Right cardiac atrium (tissue), 5 donors: ENCODE measurements around the gene IFI35. TPM values are rescaled to one million over a fixed set of nuclear protein-coding genes. Genes with fewer than 3 reads are reported as not detected.
"Not testable (repeated sequence)": the region's sequence is repeated elsewhere in the genome, so short reads cannot be mapped to it uniquely, and the experiment has no call there.

Experiments used
- ATAC-seq, 2 donors: fragments of 200-7000 bp; cut with Tn5 transposase; one replicate each; pipeline versions ENCODE4 v1.8.0 to v1.9.1; 2020; ENCODE audit warnings: moderate library complexity in 2 of 2, mild to moderate bottlenecking in 1 of 2
- DNase-seq, 3 donors: peaks; one replicate each; pipeline ENCODE4 v3.0.0-alpha.2; 2020
- H3K27ac ChIP-seq: one replicate; pipeline ENCODE4 v1.5.1; 2013; ENCODE audit warnings: mild to moderate bottlenecking, low read length, control low read depth, moderate library complexity
- H3K27me3 ChIP-seq: one replicate; pipeline ENCODE4 v1.6.1; 2013; ENCODE audit not compliant: control insufficient read depth, insufficient read depth
- H3K4me1 ChIP-seq: one replicate; pipeline ENCODE4 v1.6.1; 2013; ENCODE audit warnings: low read length; ENCODE audit not compliant: control insufficient read depth, insufficient read depth
- H3K4me3 ChIP-seq: one replicate; pipeline ENCODE4 v1.5.1; 2013; ENCODE audit warnings: low read length, control low read depth
- H3K9me3 ChIP-seq: one replicate; pipeline ENCODE4 v1.6.1; 2013; ENCODE audit warnings: low read length; ENCODE audit not compliant: control insufficient read depth
- WGBS: extraction: QIAGEN DNeasy Blood & Tissue Kit; methylation state at CpG from one replicate; pipeline ENCODE4 v1.1.7; 2013; 5-methylcytosine and 5-hydroxymethylcytosine counted together
- intact Hi-C, 4 donors: fragments of 100-400 bp; cut with DNase I; formaldehyde crosslinking; loops; one replicate each; pipeline versions ENCODE4 v1.11.0 to v1.14.0; 2022 to 2023
- polyA plus RNA-seq: library from polyadenylated mRNA; stranded (reverse); fragments of 200-250 nt; gene quantifications from one replicate; pipeline ENCODE4 v1.2.3, GENCODE V29; 2013
- total RNA-seq, 4 donors: library from RNA; stranded (reverse); fragmentation: NEBNext Ultra II Directional; extraction: Animal tissue kit (Norgen Biotek cat#: 25700); gene quantifications; one replicate each; pipeline ENCODE4 v1.2.1, GENCODE V29; 2021
- donor health status: healthy with polysubstance abuse.
- donor health status: DM: no; HTN: yes; CAD: no.
- donor health status: DM: no; HTN: no; CAD: no.
- donor health status: DM: no; HTN: yes; CAD: no; lungs with severe emphysema.
- donor health status: DM: yes; HTN: yes; CAD: no.

The IFI35 gene
- total and polyA plus RNA-seq, 5 donors = 15.1 to 20.3 (median 19.1) TPM

- 89% methylated on average over 2 of the region's 2 CpGs for WGBS
- Histone ChIP-seq H3K4me1 (no peaks in the 10 kb centered on the region), H3K9me3 (no peaks in the 10 kb centered on the region), H3K4me3 (no peak overlapping the region), H3K27me3 (no peaks in the 10 kb centered on the region), H3K27ac (no peak overlapping the region)
- no peak for ATAC-seq
- no peak for DNase-seq
- intact Hi-C loops = no loop called here
Observed at GRCh38 chr17:43039646-43040045, 33.1 kb downstream of the IFI35 start.

DNA sequence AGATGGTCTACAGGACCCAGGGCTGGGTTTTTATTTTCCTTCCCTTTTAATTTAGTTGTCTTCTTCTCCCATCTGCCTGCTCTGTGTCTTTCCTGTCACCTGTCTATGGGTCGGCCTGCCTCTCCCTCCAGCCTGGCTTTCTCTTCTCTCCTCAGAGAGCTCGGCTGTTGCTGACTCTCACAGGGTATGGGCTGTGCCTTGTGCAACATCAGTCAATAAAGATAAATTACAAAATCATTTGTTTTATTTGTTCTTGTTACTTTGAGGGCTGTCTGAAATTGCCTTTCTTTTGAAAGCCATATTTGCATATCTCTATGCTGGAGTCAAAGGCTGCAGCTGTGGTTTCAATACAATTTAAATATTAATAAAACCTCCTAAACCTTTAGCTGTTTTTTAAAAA, 34.1 kb downstream of the IFI35 start:
- 88% methylated on average over 2 of the region's 2 CpGs for WGBS
- no peaks in the 10 kb centered on the region for H3K27me3 ChIP-seq
- no peak overlapping the region for H3K27ac ChIP-seq
- H3K4me3 ChIP-seq = no peak overlapping the region
- no peaks in the 10 kb centered on the region for H3K9me3 ChIP-seq
- no peak for DNase-seq
- H3K4me1 ChIP-seq = no peaks in the 10 kb centered on the region
- intact Hi-C loops = no loop called here
- no peak for ATAC-seq

DNA sequence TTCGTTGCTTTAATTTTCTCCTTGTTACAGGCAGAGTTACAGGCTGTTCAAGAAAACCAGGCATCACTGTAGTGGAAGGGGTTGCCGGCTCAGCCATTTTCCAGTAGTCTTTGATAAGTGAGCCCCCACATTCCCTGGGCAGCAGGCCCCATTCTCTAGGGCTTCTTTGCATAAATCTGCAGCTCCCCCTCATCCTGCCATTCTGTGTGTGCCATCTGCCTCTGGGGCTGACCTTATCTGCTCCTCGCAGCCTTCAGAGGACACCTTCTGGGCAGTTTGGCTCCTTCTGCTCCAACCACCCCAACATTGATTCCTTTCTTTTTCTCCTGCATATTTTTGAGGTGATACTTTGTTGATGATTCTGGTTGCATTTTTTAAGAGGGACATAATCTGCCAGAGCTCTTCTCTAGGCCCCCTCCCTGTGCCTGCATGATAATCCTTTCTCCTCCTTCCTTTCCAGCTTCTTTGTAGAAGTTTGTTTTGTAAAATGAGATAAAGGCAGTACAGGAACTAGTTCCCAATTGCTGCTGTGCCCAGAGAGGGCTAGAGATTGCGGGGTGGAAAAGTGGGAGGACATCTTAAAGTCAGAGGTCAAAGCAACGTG, 35.5 kb downstream of the IFI35 start:
- no peaks in the 10 kb centered on the region for H3K4me1 ChIP-seq
- H3K4me3 ChIP-seq = no peak overlapping the region
- H3K27me3 ChIP-seq = no peaks in the 10 kb centered on the region
- no peaks in the 10 kb centered on the region for H3K9me3 ChIP-seq
- intact Hi-C loops = no loop called here
- ATAC-seq (no peak), DNase-seq (no peak)
- H3K27ac ChIP-seq = no peak overlapping the region
- whole genome bisulfite sequencing = 59% methylated on average over 5 of the region's 5 CpGs

DNA sequence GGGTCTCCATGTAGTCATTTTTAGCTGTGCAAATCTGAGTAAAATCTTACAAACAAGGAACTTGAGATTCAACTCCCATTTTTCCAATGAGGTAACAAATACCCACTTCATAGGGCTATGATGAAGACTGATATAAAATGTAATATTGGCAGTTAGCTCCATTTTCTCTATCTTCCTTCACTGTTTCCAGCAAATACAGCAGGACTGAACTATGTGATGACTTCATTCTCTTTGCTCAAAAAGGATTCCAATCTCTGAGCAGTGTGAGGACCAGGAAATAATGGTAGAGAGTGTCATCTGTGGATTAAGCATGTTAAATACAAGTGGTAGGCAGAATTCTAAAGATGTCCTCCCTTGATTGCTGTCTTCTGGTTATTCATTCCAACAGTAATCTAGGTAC, 36.7 kb downstream of the IFI35 start:
- Histone ChIP-seq H3K4me1 (no peaks in the 10 kb centered on the region), H3K27me3 (no peaks in the 10 kb centered on the region), H3K4me3 (no peak overlapping the region), H3K9me3 (no peaks in the 10 kb centered on the region), H3K27ac (no peak overlapping the region)
- DNase-seq (no peak), ATAC-seq (no peak)
- intact Hi-C loops = no loop called here

DNA sequence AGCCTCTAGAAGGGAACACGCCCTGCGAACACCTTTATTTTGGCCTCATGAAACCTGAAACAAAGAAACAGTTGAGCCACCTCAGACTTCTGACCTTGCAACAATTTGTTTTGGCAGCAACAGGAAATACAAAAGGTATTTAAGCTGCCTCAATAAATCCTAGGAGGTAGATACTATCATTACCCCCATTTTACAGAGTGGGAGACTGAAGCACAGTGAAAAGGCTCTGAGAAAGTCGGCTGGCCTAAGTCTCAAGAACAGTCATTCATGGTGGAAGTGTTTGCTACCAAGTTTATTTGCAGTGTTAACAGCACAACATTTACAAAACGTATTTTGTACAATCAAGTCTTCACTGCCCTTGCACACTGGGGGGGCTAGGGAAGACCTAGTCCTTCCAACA, 37.4 kb downstream of the IFI35 start:
- ATAC-seq (no peak), DNase-seq (no peak)
- no peaks in the 10 kb centered on the region for H3K4me1 ChIP-seq
- no peaks in the 10 kb centered on the region for H3K9me3 ChIP-seq
- H3K27ac ChIP-seq = no peak overlapping the region
- WGBS = 88% methylated on average over 4 of the region's 4 CpGs
- H3K4me3 ChIP-seq = no peak overlapping the region
- H3K27me3 ChIP-seq = no peaks in the 10 kb centered on the region
- intact Hi-C loops = no loop called here

GRCh38 chr17:43051969-43052368, 45.4 kb downstream of the IFI35 start:
- 90% methylated on average over 1 of the region's 1 CpG for WGBS

GRCh38 chr17:43053008-43053407, 46.4 kb downstream of the IFI35 start:
- WGBS = 96% methylated on average over 7 of the region's 7 CpGs
- not testable (repeated sequence) for DNase-seq

More at GRCh38 chr17:43051969-43052368, 45.4 kb downstream of the IFI35 start:
- Histone ChIP-seq H3K27me3 (no peaks in the 10 kb centered on the region), H3K9me3 (no peaks in the 10 kb centered on the region), H3K4me1 (no peaks in the 10 kb centered on the region), H3K27ac (no peak overlapping the region), H3K4me3 (no peak overlapping the region)
- intact Hi-C loops = no loop called here
- ATAC-seq = no peak
- DNase-seq = no peak

GRCh38 chr17:43056051-43056450, 49.5 kb downstream of the IFI35 start:
- no peak for ATAC-seq
- intact Hi-C loops = no loop called here
- Histone ChIP-seq H3K9me3 (no peaks in the 10 kb centered on the region), H3K27ac (no peak overlapping the region), H3K4me1 (no peaks in the 10 kb centered on the region), H3K27me3 (no peaks in the 10 kb centered on the region), H3K4me3 (no peak overlapping the region)
- no peak for DNase-seq
- 95% methylated on average over 7 of the region's 7 CpGs for WGBS

More at GRCh38 chr17:43053008-43053407, 46.4 kb downstream of the IFI35 start:
- ATAC-seq, H3K4me3 ChIP-seq, H3K9me3 ChIP-seq, H3K27ac ChIP-seq, intact Hi-C loops, H3K27me3 ChIP-seq, H3K4me1 ChIP-seq: not testable (repeated sequence)

- no peaks in the 10 kb centered on the region for H3K27me3 ChIP-seq
- ATAC-seq = no peak
- intact Hi-C loops = no loop called here
- 92% methylated on average over 10 of the region's 10 CpGs for WGBS
- no peak overlapping the region for H3K27ac ChIP-seq
- DNase-seq = no peak
- H3K9me3 ChIP-seq = no peaks in the 10 kb centered on the region
- H3K4me3 ChIP-seq = no peak overlapping the region
- H3K4me1 ChIP-seq = no peaks in the 10 kb centered on the region
Observed at GRCh38 chr17:43062984-43063638, 56.5 kb downstream of the IFI35 start.

Other genes starting within 250 kb of the IFI35 start
- gene RAMP2, start 245.6 kb upstream of the IFI35 start, total RNA-seq = 10 to 100 TPM; 29.2 to 45.9 (median 40.9) TPM
- 73.5 TPM for gene RAMP2, start 245.6 kb upstream of the IFI35 start, polyA plus RNA-seq
- gene VPS25, start 233.3 kb upstream of the IFI35 start, total RNA-seq = 10 to 100 TPM; 32.0 to 37.7 (median 33.0) TPM
- gene VPS25, start 233.3 kb upstream of the IFI35 start, polyA plus RNA-seq = 42.7 TPM
- not detected for gene WNK4, start 226.2 kb upstream of the IFI35 start, total RNA-seq
- 0.05 TPM for gene WNK4, start 226.2 kb upstream of the IFI35 start, polyA plus RNA-seq
- 10 to 100 TPM; 64.4 to 74.4 (median 70.7) TPM for gene COA3, start 208.1 kb upstream of the IFI35 start, total RNA-seq
- 142 TPM for gene COA3, start 208.1 kb upstream of the IFI35 start, polyA plus RNA-seq
- gene CNTD1, start 207.9 kb upstream of the IFI35 start, total RNA-seq = under 1 TPM in 2 of 4 donors, not detected in 2; 0.20 to 0.53 TPM
- 0.59 TPM for gene CNTD1, start 207.9 kb upstream of the IFI35 start, polyA plus RNA-seq
- 10 to 100 TPM; 69.6 to 88.1 (median 71.8) TPM for gene BECN1, start 182.5 kb upstream of the IFI35 start, total RNA-seq
- 54.3 TPM for gene BECN1, start 182.5 kb upstream of the IFI35 start, polyA plus RNA-seq
- 10 to 100 TPM; 61.0 to 82.0 (median 70.1) TPM for gene PSME3, start 173.4 kb upstream of the IFI35 start, total RNA-seq
- 57.6 TPM for gene PSME3, start 173.4 kb upstream of the IFI35 start, polyA plus RNA-seq
- gene AOC2, start 162.2 kb upstream of the IFI35 start, total RNA-seq = under 1 TPM; 0.37 to 0.67 (median 0.51) TPM
- 0.52 TPM for gene AOC2, start 162.2 kb upstream of the IFI35 start, polyA plus RNA-seq
- gene AOC3, start 155.6 kb upstream of the IFI35 start, total RNA-seq = 10 to 100 TPM; 11.5 to 29.9 (median 24.9) TPM
- 29.1 TPM for gene AOC3, start 155.6 kb upstream of the IFI35 start, polyA plus RNA-seq
- not detected for gene G6PC1, start 106.0 kb upstream of the IFI35 start, total RNA-seq
- not detected for gene G6PC1, start 106.0 kb upstream of the IFI35 start, polyA plus RNA-seq
- 10 to 100 TPM; 26.0 to 35.7 (median 30.6) TPM for gene AARSD1, start 42.3 kb upstream of the IFI35 start, total RNA-seq
- 41.6 TPM for gene AARSD1, start 42.3 kb upstream of the IFI35 start, polyA plus RNA-seq
- gene PTGES3L, start 26.7 kb upstream of the IFI35 start, total RNA-seq = 10 to 100 TPM; 31.3 to 44.4 (median 34.5) TPM
- gene PTGES3L, start 26.7 kb upstream of the IFI35 start, polyA plus RNA-seq = 60.3 TPM
- gene RUNDC1, start 26.2 kb upstream of the IFI35 start, total RNA-seq = 10 to 100 TPM in 3 of 4 donors, 1 to 10 TPM in 1; 9.8 to 14.4 (median 10.7) TPM
- gene RUNDC1, start 26.2 kb upstream of the IFI35 start, polyA plus RNA-seq = 6.7 TPM
- 100 to 1,000 TPM; 651 to 877 (median 735) TPM for gene RPL27, start 8.4 kb upstream of the IFI35 start, total RNA-seq
- 2,068 TPM for gene RPL27, start 8.4 kb upstream of the IFI35 start, polyA plus RNA-seq
- gene VAT1, start 15.6 kb downstream of the IFI35 start, total RNA-seq = 100 to 1,000 TPM in 1 of 4 donors, 10 to 100 TPM in 3; 85.9 to 107 (median 93.7) TPM
- gene VAT1, start 15.6 kb downstream of the IFI35 start, polyA plus RNA-seq = 71.6 TPM
- gene RND2, start 18.4 kb downstream of the IFI35 start, total RNA-seq = 1 to 10 TPM; 2.9 to 5.3 (median 4.2) TPM
- gene RND2, start 18.4 kb downstream of the IFI35 start, polyA plus RNA-seq = 3.2 TPM
- 10 to 100 TPM in 1 of 4 donors, 1 to 10 TPM in 3; 4.3 to 10.9 (median 8.0) TPM for gene BRCA1, start 118.6 kb downstream of the IFI35 start, total RNA-seq
- gene BRCA1, start 118.6 kb downstream of the IFI35 start, polyA plus RNA-seq = 2.7 TPM
- gene NBR1, start 164.4 kb downstream of the IFI35 start, total RNA-seq = 10 to 100 TPM; 83.7 to 98.2 (median 90.9) TPM
- 39.4 TPM for gene NBR1, start 164.4 kb downstream of the IFI35 start, polyA plus RNA-seq
- gene TMEM106A, start 205.1 kb downstream of the IFI35 start, total RNA-seq = 1 to 10 TPM; 4.9 to 8.7 (median 6.7) TPM
- 2.8 TPM for gene TMEM106A, start 205.1 kb downstream of the IFI35 start, polyA plus RNA-seq
- gene CCDC200, start 221.8 kb downstream of the IFI35 start, total RNA-seq = not detected
- 0.16 TPM for gene CCDC200, start 221.8 kb downstream of the IFI35 start, polyA plus RNA-seq
- 1,000 to 10,000 TPM; 4,539 to 8,032 (median 6,851) TPM for gene RNU2-1, start 227.2 kb downstream of the IFI35 start, total RNA-seq
- gene RNU2-1, start 227.2 kb downstream of the IFI35 start, polyA plus RNA-seq = not detected